ENCODE measurements around the gene CABLES1. TPM values are rescaled to one million over a fixed set of nuclear protein-coding genes. Genes with fewer than 3 reads are reported as not detected.
A peak's percentile ranks its signal among the peaks of the same experiment; 100 is the strongest.

Gene CABLES1
- total RNA-seq, 1 experiment from 2014 or later: 11.8 TPM

- no peaks in the 10 kb centered on the region for H3K36me3 ChIP-seq (ENCODE audit: low read depth)
- peak overlapping the region; percentile 22 for H3K4me2 ChIP-seq
- no peaks in the 10 kb centered on the region for H3K9me2 ChIP-seq (ENCODE audit: insufficient read depth)
- TF ChIP-seq EZH2 (IDR thresholded peaks at IDR 0.05; ENCODE audit: low read depth) (no peak), CTCF (conservative IDR thresholded peaks at IDR 0.05) (no peak)
- H3F3A ChIP-seq (ENCODE audit: insufficient read depth, low read depth): peaks cover 16% of the 10 kb centered on the region
- ChIA-PET CTCF (no interaction called here), POLR2A (ENCODE audit: unreplicated experiment) (no interaction called here)
- H3K27ac ChIP-seq: peak overlapping the region; percentile 44
- BruUV-seq (replicated peaks): no TSS peak
- no peak overlapping the region for H2AFZ ChIP-seq
- no peaks in the 10 kb centered on the region for H4K20me1 ChIP-seq (ENCODE audit: insufficient read depth)
- H3K9me3 ChIP-seq (ENCODE audit: insufficient read depth, low read depth): no peaks in the 10 kb centered on the region
- no peak for DNase-seq
- peaks cover 24% of the 10 kb centered on the region for H3K4me1 ChIP-seq (replicated peaks; ENCODE audit: insufficient read depth)
- intact Hi-C loops (cut with micrococcal nuclease; ENCODE audit: unreplicated experiment): loop anchor here (1.0 kb wide), 1 partner anchor 9 kb away; no protein-coding TSS in a partner anchor
- H3K27me3 ChIP-seq (ENCODE audit: insufficient read depth, low read depth): no peaks in the 10 kb centered on the region
- H3K4me3 ChIP-seq: no peak overlapping the region
- H3K79me2 ChIP-seq (ENCODE audit: low read depth): no peaks in the 10 kb centered on the region
Measured at GRCh38 chr18:23114911-23115310, 20.4 kb upstream of the CABLES1 start.

GRCh38 chr18:23115683-23116096 lies 19.6 kb upstream of the CABLES1 start:
- peak overlapping the region; percentile 46; the same call in 1 of the 2 replicates for H3K4me2 ChIP-seq
- DNase-seq: peak; percentile 49 to 97
- TF ChIP-seq CTCF (conservative IDR thresholded peaks at IDR 0.05): no peak
- TF ChIP-seq EZH2 (IDR thresholded peaks at IDR 0.05; ENCODE audit: low read depth): no peak
- no peaks in the 10 kb centered on the region for H3K9me2 ChIP-seq (ENCODE audit: insufficient read depth)
- H3K36me3 ChIP-seq (ENCODE audit: low read depth): no peaks in the 10 kb centered on the region
- H3K9me3 ChIP-seq (ENCODE audit: insufficient read depth, low read depth): no peaks in the 10 kb centered on the region
- H3K79me2 ChIP-seq (ENCODE audit: low read depth): no peaks in the 10 kb centered on the region
- no peak overlapping the region for H2AFZ ChIP-seq
- peaks cover 24% of the 10 kb centered on the region for H3K4me1 ChIP-seq (replicated peaks; ENCODE audit: insufficient read depth)
- H3K27ac ChIP-seq: peak overlapping the region; percentile 66
- POLR2A ChIA-PET (ENCODE audit: unreplicated experiment): interaction anchor here (0.6 kb wide), 1 partner anchor 13 kb away, joined by 29 read pairs; no protein-coding TSS in a partner anchor
- H4K20me1 ChIP-seq (ENCODE audit: insufficient read depth): no peaks in the 10 kb centered on the region
- no TSS peak for BruUV-seq (replicated peaks)
- CTCF ChIA-PET: no interaction called here
- H3K27me3 ChIP-seq (ENCODE audit: insufficient read depth, low read depth): no peaks in the 10 kb centered on the region
- peaks cover 16% of the 10 kb centered on the region for H3F3A ChIP-seq (ENCODE audit: insufficient read depth, low read depth)
- intact Hi-C loops (cut with micrococcal nuclease; ENCODE audit: unreplicated experiment): loop anchor here (1.0 kb wide), 1 partner anchor 9 kb away; no protein-coding TSS in a partner anchor
- H3K4me3 ChIP-seq: no peak overlapping the region

DNA sequence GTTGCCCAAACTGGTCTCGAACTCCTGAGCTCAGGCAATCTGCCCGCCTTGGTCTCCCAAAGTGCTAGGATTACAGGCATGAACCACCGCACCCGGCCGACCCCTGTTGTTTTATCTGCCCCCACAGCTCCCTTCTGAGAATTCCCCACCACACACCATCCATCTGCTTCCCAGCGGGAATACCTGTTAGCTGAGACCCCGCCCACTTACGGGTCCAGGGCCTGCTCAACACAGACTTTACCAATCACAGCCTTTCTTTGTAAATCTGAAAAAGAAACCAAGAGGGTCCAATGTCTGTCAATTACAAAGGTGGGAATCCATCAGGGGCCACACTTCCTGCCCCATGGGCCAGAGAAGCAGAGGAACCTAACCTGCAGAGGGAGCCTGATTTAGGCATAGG lies 14.2 kb upstream of the CABLES1 start:
- no peak for DNase-seq
- Histone ChIP-seq H3K27ac (no peak overlapping the region), H3K4me1 (replicated peaks; ENCODE audit: insufficient read depth) (peaks cover 6% of the 10 kb centered on the region), H3K9me2 (ENCODE audit: insufficient read depth) (no peaks in the 10 kb centered on the region), H3K36me3 (ENCODE audit: low read depth) (no peaks in the 10 kb centered on the region), H3F3A (ENCODE audit: insufficient read depth, low read depth) (peaks cover 5% of the 10 kb centered on the region), H3K4me3 (no peak overlapping the region), H3K4me2 (no peak overlapping the region), H4K20me1 (ENCODE audit: insufficient read depth) (no peaks in the 10 kb centered on the region), H3K27me3 (ENCODE audit: insufficient read depth, low read depth) (no peaks in the 10 kb centered on the region), H3K9me3 (ENCODE audit: insufficient read depth, low read depth) (no peaks in the 10 kb centered on the region), H3K79me2 (ENCODE audit: low read depth) (no peaks in the 10 kb centered on the region), H2AFZ (no peak overlapping the region)
- no peak for TF ChIP-seq CTCF (conservative IDR thresholded peaks at IDR 0.05)
- no peak for TF ChIP-seq EZH2 (IDR thresholded peaks at IDR 0.05; ENCODE audit: low read depth)
- ChIA-PET POLR2A (ENCODE audit: unreplicated experiment) (no interaction called here), CTCF (interaction anchor here (1.1 kb wide), 1 partner anchor 9 kb away, joined by 3 read pairs; no protein-coding TSS in a partner anchor)
- intact Hi-C loops (cut with micrococcal nuclease; ENCODE audit: unreplicated experiment): no loop called here
- no TSS peak for BruUV-seq (replicated peaks)
